HG03095 (cell line): ENCODE measurements around the gene B4GALT5.

Experiments used
- ATAC-seq: cut with Tn5 transposase; IDR thresholded peaks from one replicate; pipeline ENCODE4 v1.9.1; 2021; ENCODE audit warnings: moderate library complexity; ENCODE audit not compliant: unreplicated experiment

Gene B4GALT5

GRCh38 chr20:49701916-49702315 is 11.8 kb downstream of the B4GALT5 start:
- ATAC-seq = no peak

- no peak for ATAC-seq
Measured at GRCh38 chr20:49701241-49701790, 12.4 kb downstream of the B4GALT5 start.

GRCh38 chr20:49700411-49701185 is 13.1 kb downstream of the B4GALT5 start:
- ATAC-seq = no peak

- ATAC-seq = peak; percentile 49
Measured at GRCh38 chr20:49699200-49699992, 14.3 kb downstream of the B4GALT5 start.

- no peak for ATAC-seq
Measured at GRCh38 chr20:49698477-49698876, 15.2 kb downstream of the B4GALT5 start.

GRCh38 chr20:49697071-49697470 is 16.6 kb downstream of the B4GALT5 start:
- no peak for ATAC-seq

- no peak for ATAC-seq
Measured at GRCh38 chr20:49696594-49696993, 17.1 kb downstream of the B4GALT5 start.

GRCh38 chr20:49695830-49696229 is 17.8 kb downstream of the B4GALT5 start:
- no peak for ATAC-seq

GRCh38 chr20:49694450-49695071 is 19.1 kb downstream of the B4GALT5 start:
- no peak for ATAC-seq

GRCh38 chr20:49693435-49694171 is 20.1 kb downstream of the B4GALT5 start:
- ATAC-seq = no peak

- no peak for ATAC-seq
Measured at GRCh38 chr20:49692941-49693340, 20.7 kb downstream of the B4GALT5 start.

GRCh38 chr20:49691818-49692568 is 21.7 kb downstream of the B4GALT5 start:
- ATAC-seq = no peak

GRCh38 chr20:49690899-49691620 is 22.6 kb downstream of the B4GALT5 start:
- no peak for ATAC-seq

GRCh38 chr20:49687595-49688567 is 25.8 kb downstream of the B4GALT5 start:
- no peak for ATAC-seq

- ATAC-seq = no peak
Measured at GRCh38 chr20:49685809-49686208, 27.9 kb downstream of the B4GALT5 start.

GRCh38 chr20:49685161-49685601 is 28.5 kb downstream of the B4GALT5 start:
- ATAC-seq = no peak

- no peak for ATAC-seq
Measured at GRCh38 chr20:49684335-49684997, 29.2 kb downstream of the B4GALT5 start.

GRCh38 chr20:49682798-49683197 is 30.9 kb downstream of the B4GALT5 start:
- no peak for ATAC-seq
